ENCODE measurements around the gene NPC1L1.

- no peak for TF ChIP-seq CTCF (tag by site-specific recombination; IDR thresholded peaks at IDR 0.05)
- no peak for TF ChIP-seq ZNF529 (tag by site-specific recombination; IDR thresholded peaks at IDR 0.05; ENCODE audit: insufficient replicate concordance)
- no peak for TF ChIP-seq ZNF48 (tag by site-specific recombination; IDR thresholded peaks at IDR 0.05)
- no peak for TF ChIP-seq HOXA7 (CRISPR knock-in tag; IDR thresholded peaks at IDR 0.05; ENCODE audit: borderline replicate concordance)
- no peak for TF ChIP-seq YY1 (tag by site-specific recombination; IDR thresholded peaks at IDR 0.05)
- no peak for TF ChIP-seq BCL11A (tag by site-specific recombination; IDR thresholded peaks at IDR 0.05; ENCODE audit: low read depth)
- no peak for TF ChIP-seq ZSCAN18 (tag by site-specific recombination; IDR thresholded peaks at IDR 0.05)
- TF ChIP-seq, protein P1, sequence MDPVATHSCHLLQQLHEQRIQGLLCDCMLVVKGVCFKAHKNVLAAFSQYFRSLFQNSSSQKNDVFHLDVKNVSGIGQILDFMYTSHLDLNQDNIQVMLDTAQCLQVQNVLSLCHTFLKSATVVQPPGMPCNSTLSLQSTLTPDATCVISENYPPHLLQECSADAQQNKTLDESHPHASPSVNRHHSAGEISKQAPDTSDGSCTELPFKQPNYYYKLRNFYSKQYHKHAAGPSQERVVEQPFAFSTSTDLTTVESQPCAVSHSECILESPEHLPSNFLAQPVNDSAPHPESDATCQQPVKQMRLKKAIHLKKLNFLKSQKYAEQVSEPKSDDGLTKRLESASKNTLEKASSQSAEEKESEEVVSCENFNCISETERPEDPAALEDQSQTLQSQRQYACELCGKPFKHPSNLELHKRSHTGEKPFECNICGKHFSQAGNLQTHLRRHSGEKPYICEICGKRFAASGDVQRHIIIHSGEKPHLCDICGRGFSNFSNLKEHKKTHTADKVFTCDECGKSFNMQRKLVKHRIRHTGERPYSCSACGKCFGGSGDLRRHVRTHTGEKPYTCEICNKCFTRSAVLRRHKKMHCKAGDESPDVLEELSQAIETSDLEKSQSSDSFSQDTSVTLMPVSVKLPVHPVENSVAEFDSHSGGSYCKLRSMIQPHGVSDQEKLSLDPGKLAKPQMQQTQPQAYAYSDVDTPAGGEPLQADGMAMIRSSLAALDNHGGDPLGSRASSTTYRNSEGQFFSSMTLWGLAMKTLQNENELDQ (tag by site-specific recombination; IDR thresholded peaks at IDR 0.05; ENCODE audit: low read depth) = no peak
- TF ChIP-seq ZBTB1 (tag by site-specific recombination; IDR thresholded peaks at IDR 0.05) = no peak
- TF ChIP-seq, protein P2, sequence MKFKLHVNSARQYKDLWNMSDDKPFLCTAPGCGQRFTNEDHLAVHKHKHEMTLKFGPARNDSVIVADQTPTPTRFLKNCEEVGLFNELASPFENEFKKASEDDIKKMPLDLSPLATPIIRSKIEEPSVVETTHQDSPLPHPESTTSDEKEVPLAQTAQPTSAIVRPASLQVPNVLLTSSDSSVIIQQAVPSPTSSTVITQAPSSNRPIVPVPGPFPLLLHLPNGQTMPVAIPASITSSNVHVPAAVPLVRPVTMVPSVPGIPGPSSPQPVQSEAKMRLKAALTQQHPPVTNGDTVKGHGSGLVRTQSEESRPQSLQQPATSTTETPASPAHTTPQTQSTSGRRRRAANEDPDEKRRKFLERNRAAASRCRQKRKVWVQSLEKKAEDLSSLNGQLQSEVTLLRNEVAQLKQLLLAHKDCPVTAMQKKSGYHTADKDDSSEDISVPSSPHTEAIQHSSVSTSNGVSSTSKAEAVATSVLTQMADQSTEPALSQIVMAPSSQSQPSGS (tag by site-specific recombination; IDR thresholded peaks at IDR 0.05; ENCODE audit: low read depth) = no peak
- TF ChIP-seq ZNF274 (IDR thresholded peaks at IDR 0.05; ENCODE audit: low read length) = no peak
- TF ChIP-seq ZNF274 (tag by site-specific recombination; IDR thresholded peaks at IDR 0.05; ENCODE audit: borderline replicate concordance) = no peak
Measured at GRCh38 chr7:44465490-44465889, 75.6 kb downstream of the NPC1L1 start.

Data from HEK293 (cell line).